CD4-positive, alpha-beta T cell treated with Interleukin-10 for 1 hour (primary cell): ENCODE results near the gene RAD54L.
"Not testable (repeated sequence)": the region's sequence is repeated elsewhere in the genome, so short reads cannot be mapped to it uniquely, and the experiment has no call there.

Experiments
- DNase-seq: peaks from one replicate; pipeline ENCODE4 v3.0.0-alpha.2; 2020

RAD54L gene

DNA sequence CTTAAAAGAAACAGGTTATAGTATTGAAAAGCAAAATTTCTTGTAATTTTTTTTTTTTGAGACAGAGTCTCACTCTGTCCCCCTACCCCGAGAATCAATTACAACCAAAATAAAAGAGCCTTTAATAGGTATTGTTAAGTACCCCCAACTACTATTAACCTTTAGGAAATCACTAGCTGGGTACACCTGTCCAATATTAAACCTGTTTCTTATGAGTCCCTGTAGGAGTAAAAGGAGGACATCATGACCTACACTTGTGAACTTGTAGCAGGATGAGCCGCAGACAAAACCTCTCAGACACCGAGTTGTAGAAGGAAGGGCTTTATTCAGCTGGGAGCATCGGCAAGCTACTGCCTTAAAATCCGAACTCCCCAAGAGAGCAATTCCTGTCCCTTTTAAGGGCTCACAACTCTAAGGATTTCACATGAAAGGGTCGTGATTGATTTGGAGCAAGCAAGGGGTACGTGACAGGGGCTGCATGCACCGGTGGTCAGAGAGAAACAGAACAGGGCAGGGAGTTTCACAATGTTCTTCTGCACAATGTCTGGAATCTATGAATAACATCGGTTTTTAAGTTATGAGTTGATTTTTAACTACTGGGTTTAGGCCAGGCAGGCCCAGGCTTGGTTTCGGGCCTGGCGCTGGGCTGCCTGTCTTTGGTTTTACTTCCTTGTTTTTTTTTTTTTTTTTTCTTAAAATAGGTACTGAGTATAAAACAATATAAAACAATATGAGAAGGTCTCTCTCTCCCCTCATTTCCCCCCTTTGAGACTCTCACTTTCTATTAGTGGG is 77.9 kb downstream of the RAD54L start:
- not testable (repeated sequence) for DNase-seq
